ENCODE data around the gene AAMP.

GRCh38 chr2:218228366-218229090 lies 41.4 kb downstream of the AAMP start:
- no peak for TF ChIP-seq CTCF (IDR thresholded peaks at IDR 0.05; ENCODE audit: low read length)
- no peak for TF ChIP-seq EZH2 (optimal IDR thresholded peaks at IDR 0.05; ENCODE audit: low read depth, low read length)
- TF ChIP-seq EZH2phosphoT487 (IDR thresholded peaks at IDR 0.05; ENCODE audit: low read length): no peak
